Epithelial cell of esophagus (primary cell): ENCODE results near the gene CAPN15.

Experiments
- DNase-seq: peaks from one replicate; pipeline ENCODE4 v3.0.0; 2010; ENCODE audit warnings: low read depth
- H3K4me3 ChIP-seq: 2 replicates; pipeline ENCODE4 v1.5.1; 2011; ENCODE audit warnings: mild to moderate bottlenecking, low read length, control low read depth
- CTCF ChIP-seq: IDR thresholded peaks from 2 replicates; pipeline ENCODE4 v1.5.1; 2011; ENCODE audit warnings: low read depth, mild to moderate bottlenecking, low read length, control low read depth, inconsistent platforms; ENCODE audit not compliant: insufficient read depth; ENCODE audit errors: missing control alignments

Gene CAPN15

GRCh38 chr16:574021-574760 is 46.7 kb downstream of the CAPN15 start:
- no peak overlapping the region for H3K4me3 ChIP-seq
- TF ChIP-seq CTCF, result no peak

GRCh38 chr16:575354-576196 is 48.1 kb downstream of the CAPN15 start:
- no peak for DNase-seq
- no peak overlapping the region for H3K4me3 ChIP-seq
- no peak for TF ChIP-seq CTCF

More at GRCh38 chr16:574021-574760, 46.7 kb downstream of the CAPN15 start:
- DNase-seq, result no peak

GRCh38 chr16:576197-576822 is 48.8 kb downstream of the CAPN15 start:
- no peak for TF ChIP-seq CTCF
- no peak for DNase-seq
- no peak overlapping the region for H3K4me3 ChIP-seq

- no peak overlapping the region for H3K4me3 ChIP-seq
- TF ChIP-seq CTCF, result no peak
- no peak for DNase-seq
Measured at GRCh38 chr16:576823-577201, 49.3 kb downstream of the CAPN15 start.

- H3K4me3 ChIP-seq, result no peak overlapping the region
- TF ChIP-seq CTCF, result no peak
Measured at GRCh38 chr16:577796-578195, 50.3 kb downstream of the CAPN15 start.

GRCh38 chr16:578232-578869 is 50.8 kb downstream of the CAPN15 start:
- no peak for DNase-seq
- TF ChIP-seq CTCF, result no peak
- H3K4me3 ChIP-seq, result no peak overlapping the region

More at GRCh38 chr16:577796-578195, 50.3 kb downstream of the CAPN15 start:
- no peak for DNase-seq
